HEK293 (cell line): ENCODE measurements around the gene BID.

Experiments
- SALL2 ChIP-seq: fragments of 450-650 bp; formaldehyde crosslinking; IDR thresholded peaks from 2 replicates; pipeline ENCODE4 v1.5.0; 2017; ENCODE audit warnings: missing biosample characterization, mild to moderate bottlenecking, missing genetic modification characterization, borderline replicate concordance
- TCF7L2 ChIP-seq: IDR thresholded peaks from 2 replicates; pipeline ENCODE4 v1.6.1; 2011; ENCODE audit warnings: low read depth, mild to moderate bottlenecking, inconsistent platforms, low read length, moderate library complexity, borderline replicate concordance
- ZFP37 ChIP-seq: fragments of 450-650 bp; formaldehyde crosslinking; IDR thresholded peaks from 2 replicates; pipeline ENCODE4 v1.5.1; 2016; ENCODE audit warnings: missing biosample characterization, missing genetic modification characterization
- ZNF140 ChIP-seq: fragments of 450-650 bp; formaldehyde crosslinking; IDR thresholded peaks from 2 replicates; pipeline ENCODE4 v1.5.1; 2016; ENCODE audit warnings: missing biosample characterization, missing genetic modification characterization
- ZNF175 ChIP-seq: fragments of 450-650 bp; formaldehyde crosslinking; IDR thresholded peaks from 2 replicates; pipeline ENCODE4 v1.5.1; 2016; ENCODE audit warnings: missing biosample characterization, missing genetic modification characterization
- ZNF221 ChIP-seq: fragments of 450-650 bp; formaldehyde crosslinking; IDR thresholded peaks from 2 replicates; pipeline ENCODE4 v1.5.1; 2017; ENCODE audit warnings: missing biosample characterization, missing genetic modification characterization, borderline replicate concordance
- ZNF843 ChIP-seq: fragments of 450-650 bp; formaldehyde crosslinking; IDR thresholded peaks from 2 replicates; pipeline ENCODE4 v1.5.1; 2016; ENCODE audit warnings: missing biosample characterization, missing genetic modification characterization
- TF ChIP-seq, protein P1 (sequence below): fragments of 450-650 bp; formaldehyde crosslinking; IDR thresholded peaks from 2 replicates; pipeline ENCODE4 v1.5.1; 2016; ENCODE audit warnings: missing biosample characterization, missing genetic modification characterization
- TF ChIP-seq, protein P2 (sequence below): fragments of 450-650 bp; formaldehyde crosslinking; IDR thresholded peaks from 2 replicates; pipeline ENCODE4 v1.5.1; 2016; ENCODE audit warnings: missing biosample characterization, missing genetic modification characterization
- TF ChIP-seq, protein P3 (sequence below): fragments of 450-650 bp; formaldehyde crosslinking; IDR thresholded peaks from 2 replicates; pipeline ENCODE4 v1.5.1; 2016; ENCODE audit warnings: missing biosample characterization, missing genetic modification characterization
- TF ChIP-seq, protein P4 (sequence below): fragments of 450-650 bp; formaldehyde crosslinking; IDR thresholded peaks from 2 replicates; pipeline ENCODE4; 2016; ENCODE audit warnings: missing biosample characterization, missing genetic modification characterization

DNA sequence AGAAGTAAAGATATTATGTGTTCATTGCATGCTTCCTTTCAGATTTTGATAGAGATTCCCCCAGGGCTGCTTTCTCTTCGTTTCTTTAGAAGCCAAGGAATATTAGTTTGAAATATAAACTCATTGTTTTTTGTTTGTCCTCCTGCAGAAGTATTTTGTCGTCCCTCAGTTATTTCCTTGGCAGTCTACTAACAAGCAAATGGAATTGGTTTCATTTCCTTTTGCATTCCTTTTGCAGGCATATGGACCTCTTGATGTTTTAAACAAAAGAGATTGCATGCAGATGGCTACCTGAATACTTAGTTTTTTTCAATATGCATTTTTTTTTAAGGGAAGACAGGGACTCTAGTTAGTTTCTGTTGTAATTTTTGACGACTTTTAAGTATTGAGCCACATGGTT is 73.5 kb downstream of the BID start:
- no peak for TF ChIP-seq TCF7L2
- TF ChIP-seq, protein P1, sequence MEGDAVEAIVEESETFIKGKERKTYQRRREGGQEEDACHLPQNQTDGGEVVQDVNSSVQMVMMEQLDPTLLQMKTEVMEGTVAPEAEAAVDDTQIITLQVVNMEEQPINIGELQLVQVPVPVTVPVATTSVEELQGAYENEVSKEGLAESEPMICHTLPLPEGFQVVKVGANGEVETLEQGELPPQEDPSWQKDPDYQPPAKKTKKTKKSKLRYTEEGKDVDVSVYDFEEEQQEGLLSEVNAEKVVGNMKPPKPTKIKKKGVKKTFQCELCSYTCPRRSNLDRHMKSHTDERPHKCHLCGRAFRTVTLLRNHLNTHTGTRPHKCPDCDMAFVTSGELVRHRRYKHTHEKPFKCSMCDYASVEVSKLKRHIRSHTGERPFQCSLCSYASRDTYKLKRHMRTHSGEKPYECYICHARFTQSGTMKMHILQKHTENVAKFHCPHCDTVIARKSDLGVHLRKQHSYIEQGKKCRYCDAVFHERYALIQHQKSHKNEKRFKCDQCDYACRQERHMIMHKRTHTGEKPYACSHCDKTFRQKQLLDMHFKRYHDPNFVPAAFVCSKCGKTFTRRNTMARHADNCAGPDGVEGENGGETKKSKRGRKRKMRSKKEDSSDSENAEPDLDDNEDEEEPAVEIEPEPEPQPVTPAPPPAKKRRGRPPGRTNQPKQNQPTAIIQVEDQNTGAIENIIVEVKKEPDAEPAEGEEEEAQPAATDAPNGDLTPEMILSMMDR (tag by site-specific recombination) = no peak
- no peak for TF ChIP-seq ZNF221 (tag by site-specific recombination)
- TF ChIP-seq, protein P2, sequence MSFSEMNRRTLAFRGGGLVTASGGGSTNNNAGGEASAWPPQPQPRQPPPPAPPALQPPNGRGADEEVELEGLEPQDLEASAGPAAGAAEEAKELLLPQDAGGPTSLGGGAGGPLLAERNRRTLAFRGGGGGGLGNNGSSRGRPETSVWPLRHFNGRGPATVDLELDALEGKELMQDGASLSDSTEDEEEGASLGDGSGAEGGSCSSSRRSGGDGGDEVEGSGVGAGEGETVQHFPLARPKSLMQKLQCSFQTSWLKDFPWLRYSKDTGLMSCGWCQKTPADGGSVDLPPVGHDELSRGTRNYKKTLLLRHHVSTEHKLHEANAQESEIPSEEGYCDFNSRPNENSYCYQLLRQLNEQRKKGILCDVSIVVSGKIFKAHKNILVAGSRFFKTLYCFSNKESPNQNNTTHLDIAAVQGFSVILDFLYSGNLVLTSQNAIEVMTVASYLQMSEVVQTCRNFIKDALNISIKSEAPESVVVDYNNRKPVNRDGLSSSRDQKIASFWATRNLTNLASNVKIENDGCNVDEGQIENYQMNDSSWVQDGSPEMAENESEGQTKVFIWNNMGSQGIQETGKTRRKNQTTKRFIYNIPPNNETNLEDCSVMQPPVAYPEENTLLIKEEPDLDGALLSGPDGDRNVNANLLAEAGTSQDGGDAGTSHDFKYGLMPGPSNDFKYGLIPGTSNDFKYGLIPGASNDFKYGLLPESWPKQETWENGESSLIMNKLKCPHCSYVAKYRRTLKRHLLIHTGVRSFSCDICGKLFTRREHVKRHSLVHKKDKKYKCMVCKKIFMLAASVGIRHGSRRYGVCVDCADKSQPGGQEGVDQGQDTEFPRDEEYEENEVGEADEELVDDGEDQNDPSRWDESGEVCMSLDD (tag by site-specific recombination) = no peak
- TF ChIP-seq SALL2 (tag by site-specific recombination) = no peak
- TF ChIP-seq, protein P3, sequence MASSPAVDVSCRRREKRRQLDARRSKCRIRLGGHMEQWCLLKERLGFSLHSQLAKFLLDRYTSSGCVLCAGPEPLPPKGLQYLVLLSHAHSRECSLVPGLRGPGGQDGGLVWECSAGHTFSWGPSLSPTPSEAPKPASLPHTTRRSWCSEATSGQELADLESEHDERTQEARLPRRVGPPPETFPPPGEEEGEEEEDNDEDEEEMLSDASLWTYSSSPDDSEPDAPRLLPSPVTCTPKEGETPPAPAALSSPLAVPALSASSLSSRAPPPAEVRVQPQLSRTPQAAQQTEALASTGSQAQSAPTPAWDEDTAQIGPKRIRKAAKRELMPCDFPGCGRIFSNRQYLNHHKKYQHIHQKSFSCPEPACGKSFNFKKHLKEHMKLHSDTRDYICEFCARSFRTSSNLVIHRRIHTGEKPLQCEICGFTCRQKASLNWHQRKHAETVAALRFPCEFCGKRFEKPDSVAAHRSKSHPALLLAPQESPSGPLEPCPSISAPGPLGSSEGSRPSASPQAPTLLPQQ (tag by site-specific recombination) = no peak
- no peak for TF ChIP-seq ZFP37
- no peak for TF ChIP-seq ZNF175 (tag by site-specific recombination)
- no peak for TF ChIP-seq ZNF843 (tag by site-specific recombination)
- no peak for TF ChIP-seq ZNF140 (tag by site-specific recombination)
- TF ChIP-seq, protein P4, sequence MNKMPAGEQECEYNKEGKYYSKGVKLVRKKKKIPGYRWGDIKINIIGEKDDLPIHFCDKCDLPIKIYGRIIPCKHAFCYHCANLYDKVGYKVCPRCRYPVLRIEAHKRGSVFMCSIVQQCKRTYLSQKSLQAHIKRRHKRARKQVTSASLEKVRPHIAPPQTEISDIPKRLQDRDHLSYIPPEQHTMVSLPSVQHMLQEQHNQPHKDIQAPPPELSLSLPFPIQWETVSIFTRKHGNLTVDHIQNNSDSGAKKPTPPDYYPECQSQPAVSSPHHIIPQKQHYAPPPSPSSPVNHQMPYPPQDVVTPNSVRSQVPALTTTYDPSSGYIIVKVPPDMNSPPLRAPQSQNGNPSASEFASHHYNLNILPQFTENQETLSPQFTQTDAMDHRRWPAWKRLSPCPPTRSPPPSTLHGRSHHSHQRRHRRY (tag by site-specific recombination) = no peak
